Glutamatergic neuron (in vitro differentiated cells): Measurements from ENCODE around the gene BRF1. TPM values are rescaled to one million over a fixed set of nuclear protein-coding genes. Genes with fewer than 3 reads are reported as not detected.

Experiments
- DNase-seq: peaks from one replicate; pipeline ENCODE4 v3.0.0; 2022
- H3K27ac Mint-ChIP-seq: one replicate; pipeline ENCODE4 v1.8.0; 2020; ENCODE audit warnings: mild to moderate bottlenecking, mixed read lengths, inconsistent platforms; ENCODE audit not compliant: unreplicated experiment
- H3K27me3 Mint-ChIP-seq: one replicate; pipeline ENCODE4 v1.8.0; 2020; ENCODE audit warnings: mild to moderate bottlenecking, moderate library complexity, mixed read lengths, inconsistent platforms; ENCODE audit not compliant: unreplicated experiment
- H3K36me3 Mint-ChIP-seq: one replicate; pipeline ENCODE4 v1.8.0; 2020; ENCODE audit warnings: mild to moderate bottlenecking, mixed read lengths, inconsistent platforms; ENCODE audit not compliant: unreplicated experiment
- H3K4me1 Mint-ChIP-seq: one replicate; pipeline ENCODE4 v1.8.0; 2020; ENCODE audit warnings: mild to moderate bottlenecking, low read depth, mixed read lengths, inconsistent platforms; ENCODE audit not compliant: unreplicated experiment
- H3K4me3 Mint-ChIP-seq: one replicate; pipeline ENCODE4 v1.8.0; 2020; ENCODE audit warnings: mild to moderate bottlenecking, mixed read lengths, inconsistent platforms; ENCODE audit not compliant: unreplicated experiment
- H3K9me3 Mint-ChIP-seq: one replicate; pipeline ENCODE4 v1.8.0; 2020; ENCODE audit warnings: mild to moderate bottlenecking, moderate library complexity, mixed read lengths, inconsistent platforms; ENCODE audit not compliant: unreplicated experiment
- total RNA-seq: library from RNA; stranded (reverse); fragmentation: NEBNext Ultra II Directional; extraction: Animal tissue kit (Norgen Biotek cat#: 25700); gene quantifications from one replicate; pipeline ENCODE4 v1.2.1, GENCODE V29; 2021; ENCODE audit not compliant: unreplicated experiment
- TF ChIP-seq, protein P1 (sequence below): fragments of 200-600 bp; sonication (generic); IDR thresholded peaks from one replicate; pipeline ENCODE4 v1.5.0; 2021; ENCODE audit not compliant: partially characterized antibody, unreplicated experiment

Gene BRF1
- total RNA-seq, 1 donor from 2014 or later = 54.6 TPM

- Mint-ChIP-seq H3K4me1 (no peaks in the 10 kb centered on the region), H3K27me3 (peaks cover 20% of the 10 kb centered on the region), H3K27ac (no peak overlapping the region), H3K36me3 (no peaks in the 10 kb centered on the region), H3K9me3 (peaks cover 5% of the 10 kb centered on the region), H3K4me3 (no peak overlapping the region)
- TF ChIP-seq, protein P1, sequence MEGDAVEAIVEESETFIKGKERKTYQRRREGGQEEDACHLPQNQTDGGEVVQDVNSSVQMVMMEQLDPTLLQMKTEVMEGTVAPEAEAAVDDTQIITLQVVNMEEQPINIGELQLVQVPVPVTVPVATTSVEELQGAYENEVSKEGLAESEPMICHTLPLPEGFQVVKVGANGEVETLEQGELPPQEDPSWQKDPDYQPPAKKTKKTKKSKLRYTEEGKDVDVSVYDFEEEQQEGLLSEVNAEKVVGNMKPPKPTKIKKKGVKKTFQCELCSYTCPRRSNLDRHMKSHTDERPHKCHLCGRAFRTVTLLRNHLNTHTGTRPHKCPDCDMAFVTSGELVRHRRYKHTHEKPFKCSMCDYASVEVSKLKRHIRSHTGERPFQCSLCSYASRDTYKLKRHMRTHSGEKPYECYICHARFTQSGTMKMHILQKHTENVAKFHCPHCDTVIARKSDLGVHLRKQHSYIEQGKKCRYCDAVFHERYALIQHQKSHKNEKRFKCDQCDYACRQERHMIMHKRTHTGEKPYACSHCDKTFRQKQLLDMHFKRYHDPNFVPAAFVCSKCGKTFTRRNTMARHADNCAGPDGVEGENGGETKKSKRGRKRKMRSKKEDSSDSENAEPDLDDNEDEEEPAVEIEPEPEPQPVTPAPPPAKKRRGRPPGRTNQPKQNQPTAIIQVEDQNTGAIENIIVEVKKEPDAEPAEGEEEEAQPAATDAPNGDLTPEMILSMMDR = no peak
- peak; percentile 20 for DNase-seq
These were observed 95.7 kb downstream of the BRF1 start for GRCh38 chr14:105204931-105205672.

DNA sequence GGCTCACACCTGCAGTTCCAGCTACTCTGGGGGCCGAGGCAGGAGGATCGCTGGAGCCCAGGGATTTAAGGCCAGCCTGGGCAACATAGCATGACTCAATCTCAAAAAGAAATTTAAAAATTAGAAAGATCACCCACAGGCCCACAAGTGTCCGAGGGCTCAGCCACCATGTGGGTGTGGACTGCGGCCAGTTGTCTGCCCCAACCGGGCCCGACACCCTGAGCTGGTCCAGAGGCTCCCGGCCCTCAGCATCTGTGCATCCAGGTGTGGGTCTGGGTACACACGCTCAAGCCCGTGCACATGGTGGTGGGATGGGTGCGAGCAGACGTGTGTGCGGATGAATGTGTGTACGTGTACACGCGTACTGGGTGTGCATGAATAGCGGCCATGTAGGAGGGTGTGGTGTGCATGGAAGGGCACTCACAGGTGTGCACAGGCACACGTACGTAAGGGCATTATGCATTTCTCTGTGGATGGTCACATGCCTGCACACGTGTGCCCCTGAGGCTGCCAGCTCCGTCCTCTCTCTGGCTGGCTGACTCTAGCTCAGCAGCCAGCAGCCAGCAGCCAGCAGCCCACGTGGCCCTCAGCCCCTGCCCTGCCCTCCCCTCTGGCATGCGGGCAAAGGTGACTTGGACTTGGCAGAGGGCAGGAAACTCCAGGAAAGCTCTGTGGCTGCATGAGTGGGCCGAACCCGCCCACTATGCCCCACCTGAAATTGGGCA, 96.4 kb downstream of the BRF1 start:
- Mint-ChIP-seq H3K4me3 (no peak overlapping the region), H3K27me3 (peaks cover 23% of the 10 kb centered on the region), H3K27ac (no peak overlapping the region), H3K36me3 (no peaks in the 10 kb centered on the region), H3K9me3 (peaks cover 9% of the 10 kb centered on the region), H3K4me1 (no peaks in the 10 kb centered on the region)
- peak; percentile 15 for DNase-seq
- TF ChIP-seq, protein P1 = no peak

DNA sequence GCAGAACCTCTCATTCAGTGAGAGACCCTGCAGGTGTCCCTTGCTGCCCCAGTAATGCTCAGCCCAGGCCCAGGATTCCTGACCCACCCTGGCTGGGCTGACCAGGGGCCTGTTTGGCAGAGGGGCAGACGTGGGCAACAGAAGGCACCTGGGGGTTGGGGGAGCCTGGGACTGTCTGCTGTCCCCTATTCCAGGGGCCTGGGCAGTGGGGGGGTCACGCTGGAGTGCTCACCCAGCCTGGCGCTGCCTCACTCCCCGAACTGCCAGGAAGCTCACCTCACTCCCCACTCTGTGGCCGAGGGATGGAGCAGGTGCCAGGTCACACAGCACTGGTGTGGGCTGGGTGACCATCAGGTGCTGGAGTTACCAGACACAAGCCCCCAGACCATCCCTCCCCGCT, 97.1 kb downstream of the BRF1 start:
- Mint-ChIP-seq H3K27me3 (peaks cover 21% of the 10 kb centered on the region), H3K4me1 (no peaks in the 10 kb centered on the region), H3K36me3 (no peaks in the 10 kb centered on the region), H3K27ac (no peak overlapping the region), H3K4me3 (no peak overlapping the region), H3K9me3 (peaks cover 7% of the 10 kb centered on the region)
- TF ChIP-seq, protein P1 = no peak
- no peak for DNase-seq

GRCh38 chr14:105203057-105203531, 97.7 kb downstream of the BRF1 start:
- H3K27me3 Mint-ChIP-seq = peaks cover 20% of the 10 kb centered on the region
- TF ChIP-seq, protein P1 = peak; percentile 99
- no peak overlapping the region for H3K27ac Mint-ChIP-seq
- DNase-seq = peak; percentile 89
- H3K9me3 Mint-ChIP-seq = peaks cover 10% of the 10 kb centered on the region
- no peak overlapping the region for H3K4me3 Mint-ChIP-seq
- H3K4me1 Mint-ChIP-seq = no peaks in the 10 kb centered on the region
- no peaks in the 10 kb centered on the region for H3K36me3 Mint-ChIP-seq
